ENCODE results near the gene PDE6A.
"Not testable (repeated sequence)": the region's sequence is repeated elsewhere in the genome, so short reads cannot be mapped to it uniquely, and the experiment has no call there.

PDE6A gene

DNA sequence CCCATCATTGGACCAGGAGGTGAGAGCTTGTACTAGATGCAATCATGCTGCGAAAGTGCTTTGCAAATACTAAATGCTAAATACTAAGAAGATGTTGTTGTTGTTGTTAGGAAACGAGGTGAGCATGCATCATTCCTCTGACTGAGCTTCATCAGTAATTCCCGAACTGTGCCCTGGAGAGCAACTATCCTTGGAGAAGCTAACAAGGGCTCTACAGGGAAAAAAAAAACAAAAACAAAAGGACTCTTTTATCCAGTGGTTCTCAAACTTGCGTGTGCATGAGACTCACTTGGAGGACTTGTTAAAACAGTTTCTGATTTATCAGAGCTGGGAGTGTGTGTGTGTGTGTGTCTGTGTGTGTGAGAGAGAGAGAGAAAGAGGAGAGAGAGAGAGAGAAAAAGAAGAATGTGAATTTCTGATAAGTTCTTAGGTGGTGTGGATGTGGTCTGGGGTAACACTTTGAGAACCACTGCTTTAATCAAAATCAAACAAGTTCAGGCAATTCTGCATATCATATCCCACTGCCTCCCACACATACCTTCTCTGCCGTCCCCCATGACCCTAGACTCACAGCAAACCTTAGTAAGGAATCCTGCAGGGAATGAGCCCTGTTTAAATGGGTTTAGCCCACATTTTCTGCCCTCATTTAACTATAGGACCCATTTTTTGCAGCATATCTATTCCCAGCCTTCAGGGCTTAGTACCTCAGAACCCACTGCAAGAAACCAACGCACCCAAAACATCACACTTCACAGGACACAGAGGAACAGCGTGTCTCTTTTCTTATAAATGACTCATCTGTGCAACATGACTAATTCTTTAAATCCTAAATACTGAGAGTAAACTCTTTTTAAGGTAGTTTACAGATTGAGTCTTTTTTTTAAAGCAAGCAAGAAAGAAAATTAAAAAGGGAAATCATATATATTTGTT is 48.9 kb downstream of the PDE6A start:
- peak; percentile 39 for DNase-seq (ENCODE audit: low spot score)
- peak; percentile 90 for FAIRE-seq

DNA sequence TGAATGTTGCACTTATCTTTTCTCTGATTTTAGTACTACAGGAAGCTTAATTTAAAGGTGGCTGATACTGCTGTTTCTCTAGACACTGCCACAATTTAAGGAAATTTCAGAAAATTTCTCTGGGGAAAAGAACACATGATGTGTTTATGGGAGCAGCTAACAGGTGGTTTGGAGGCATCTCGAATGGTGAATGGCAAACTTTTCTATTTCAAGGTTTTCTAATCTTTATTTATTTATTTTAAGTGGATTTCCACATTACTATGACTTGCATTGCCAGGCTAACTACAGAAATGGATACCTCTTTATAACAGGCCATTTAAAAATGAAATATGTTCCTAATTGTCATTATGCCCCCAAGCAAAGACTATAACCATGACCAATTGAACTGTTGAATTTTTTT is 50.4 kb downstream of the PDE6A start:
- FAIRE-seq (no peak), DNase-seq (ENCODE audit: low spot score) (no peak)

DNA sequence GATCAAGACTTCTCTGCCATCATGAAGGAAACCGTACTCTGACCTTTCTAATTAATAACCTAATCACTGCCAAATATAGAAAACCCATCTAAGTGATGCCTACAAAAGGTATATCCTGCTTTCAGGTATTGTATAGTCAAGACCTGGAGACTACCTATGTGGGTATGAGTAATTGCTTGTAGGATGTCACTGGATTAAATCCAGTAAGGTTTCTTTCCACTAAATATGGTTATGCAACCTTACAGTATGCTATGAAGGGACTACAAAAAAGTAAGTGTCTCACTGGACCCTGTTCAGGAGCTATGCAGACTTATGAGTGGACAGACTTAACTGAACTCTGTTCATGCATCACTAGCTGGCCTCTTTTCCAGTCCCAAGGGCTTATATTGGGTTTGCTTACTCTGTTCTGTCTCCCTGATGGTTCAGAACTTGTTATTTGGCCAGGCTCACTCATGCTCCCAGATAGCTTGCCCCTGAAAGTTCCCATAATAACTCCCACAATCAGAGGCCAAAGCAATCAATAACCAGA is 51.1 kb downstream of the PDE6A start:
- DNase-seq (ENCODE audit: low spot score), result no peak
- FAIRE-seq, result no peak

DNA sequence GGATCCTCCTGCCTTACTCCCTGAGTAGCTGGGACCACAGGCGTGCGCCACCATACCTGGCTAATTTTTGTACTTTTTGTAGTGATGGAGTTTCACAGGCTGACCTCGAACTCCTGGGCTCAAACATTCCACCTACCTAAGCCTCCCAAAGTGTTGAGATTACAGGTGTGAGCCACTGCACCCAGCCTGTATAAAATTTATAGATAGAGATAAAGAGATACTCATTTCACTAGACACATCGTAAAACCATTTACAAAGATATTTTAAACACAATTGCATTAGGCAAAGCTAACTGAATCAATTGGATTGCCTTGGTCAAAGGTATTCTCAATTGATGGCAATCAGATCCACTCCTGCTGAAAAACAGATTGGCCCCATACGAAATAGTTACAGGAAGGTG is 52.0 kb downstream of the PDE6A start:
- DNase-seq (ENCODE audit: low spot score) (no peak), FAIRE-seq (no peak)

DNA sequence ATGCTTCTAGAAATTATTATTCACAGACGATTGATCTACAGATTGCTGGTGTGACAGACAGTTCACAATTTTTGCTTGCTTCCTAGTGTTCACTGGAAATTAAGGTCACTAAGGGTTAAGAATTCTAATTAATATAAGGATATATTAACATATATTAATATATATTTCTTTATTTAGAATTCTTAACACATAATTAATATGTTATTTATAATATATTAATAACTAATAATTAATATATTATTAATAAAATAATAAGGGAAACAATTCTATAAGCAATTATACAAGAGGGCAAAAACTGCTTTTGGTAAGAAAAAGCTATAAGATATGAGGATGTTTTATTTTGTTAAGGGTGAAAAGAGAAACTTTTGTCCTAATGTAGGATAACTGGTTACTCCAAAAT is 56.3 kb downstream of the PDE6A start:
- no peak for FAIRE-seq
- no peak for DNase-seq (ENCODE audit: low spot score)

DNA sequence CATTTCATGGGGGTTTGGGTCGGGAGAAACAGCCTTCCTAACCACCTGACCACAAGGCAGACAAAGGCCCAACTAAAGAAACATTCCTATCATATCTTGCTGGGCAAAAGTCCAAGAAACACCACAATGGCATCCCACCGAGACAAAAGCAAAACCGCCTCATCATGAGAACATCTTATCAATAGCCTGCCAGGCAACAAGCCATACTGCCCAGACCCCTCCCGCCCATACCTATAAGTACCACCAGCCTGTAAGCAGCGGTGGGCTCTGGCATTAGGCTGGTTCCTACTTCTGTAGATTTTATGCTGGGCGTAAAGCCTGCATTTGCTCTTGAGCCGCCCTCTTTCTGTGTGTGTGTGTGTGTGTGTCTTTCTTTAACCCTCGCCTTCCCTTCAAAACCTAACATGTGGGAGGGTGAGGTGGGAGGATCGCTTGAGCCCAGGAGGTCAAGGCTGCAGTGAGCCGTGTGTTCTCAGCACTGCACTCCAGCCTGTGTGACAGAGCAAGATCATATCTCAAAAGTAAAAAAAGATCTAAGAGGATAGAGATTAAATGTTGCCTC is 56.9 kb downstream of the PDE6A start:
- DNase-seq (ENCODE audit: low spot score) (peak; percentile 96), FAIRE-seq (peak; percentile 92)

DNA sequence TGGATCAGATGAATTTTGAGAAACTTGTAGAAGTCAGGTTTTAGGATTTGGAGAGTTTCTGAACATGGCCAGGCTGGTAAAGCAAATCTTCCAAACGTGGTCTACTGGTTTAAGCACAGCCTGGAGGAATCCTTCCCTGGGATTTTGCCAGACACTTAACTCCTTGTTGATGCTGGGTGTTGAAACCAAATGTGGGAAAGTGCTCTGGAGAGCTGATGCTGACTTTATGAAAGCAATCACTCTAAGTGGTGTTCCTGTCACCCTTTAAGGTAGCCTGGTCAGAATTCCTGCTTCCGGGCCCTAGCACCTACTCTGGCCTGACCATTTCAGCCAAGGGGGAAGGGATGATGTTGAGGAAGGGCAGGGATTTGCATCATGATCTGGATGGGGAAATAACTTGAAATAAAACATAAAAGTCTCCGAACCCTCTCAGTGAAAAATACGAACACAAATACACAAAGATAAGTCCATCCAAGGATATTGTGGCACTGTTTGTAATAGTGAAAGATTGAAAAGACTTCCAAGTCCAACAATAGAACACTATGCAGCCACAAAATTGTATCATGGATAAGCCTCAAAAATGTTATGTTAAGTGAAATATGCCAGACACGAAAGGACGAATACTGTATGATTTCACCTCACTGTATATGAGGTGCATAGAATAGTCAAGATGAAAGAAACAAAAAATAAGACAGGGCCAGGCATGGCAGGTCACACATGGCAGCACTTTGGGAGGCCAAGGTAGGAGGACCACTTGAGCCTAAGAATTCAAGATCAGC is 57.7 kb downstream of the PDE6A start:
- FAIRE-seq, result no peak
- DNase-seq (ENCODE audit: low spot score), result peak; percentile 17

DNA sequence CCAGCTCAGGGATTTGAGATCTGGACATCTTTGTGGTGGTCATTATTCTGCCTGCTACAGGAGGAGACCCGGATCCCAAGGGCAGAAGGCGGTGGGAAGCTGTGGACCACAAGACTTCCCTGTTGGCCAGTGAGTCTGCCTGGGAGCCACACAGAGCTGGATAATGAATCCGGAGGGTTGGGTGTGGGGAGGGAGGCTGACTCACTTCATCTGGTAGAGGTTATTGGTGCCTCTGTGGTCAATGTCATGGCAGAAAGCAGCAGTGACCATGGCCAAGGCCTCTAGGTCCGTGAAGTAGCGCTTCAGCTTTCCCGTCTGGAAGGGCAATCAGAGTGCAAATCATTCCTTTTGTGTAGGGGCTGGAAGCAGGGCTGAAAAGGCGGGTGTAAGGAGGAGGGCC is 58.5 kb downstream of the PDE6A start:
- DNase-seq (ENCODE audit: low spot score) (peak; percentile 73), FAIRE-seq (peak; percentile 74)

DNA sequence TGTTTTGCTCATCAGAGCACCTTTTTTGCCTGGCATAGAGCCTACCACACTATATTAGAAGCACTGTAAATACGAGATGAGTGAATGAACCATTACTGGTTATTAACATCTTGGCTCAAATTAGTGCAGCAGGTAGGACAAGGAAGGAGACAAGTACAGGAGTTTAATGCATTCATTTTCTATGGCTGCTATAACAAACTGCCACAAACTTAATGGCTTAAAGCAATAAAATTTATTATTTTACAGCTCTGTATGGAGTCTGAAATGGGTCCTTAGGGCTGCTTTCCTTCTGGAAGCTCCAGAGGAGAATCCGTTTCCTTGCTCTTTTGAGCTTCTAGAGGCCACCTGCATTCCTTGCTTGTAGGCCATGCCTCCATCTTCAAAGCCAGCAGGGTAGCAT is 59.1 kb downstream of the PDE6A start:
- FAIRE-seq, result no peak

DNA sequence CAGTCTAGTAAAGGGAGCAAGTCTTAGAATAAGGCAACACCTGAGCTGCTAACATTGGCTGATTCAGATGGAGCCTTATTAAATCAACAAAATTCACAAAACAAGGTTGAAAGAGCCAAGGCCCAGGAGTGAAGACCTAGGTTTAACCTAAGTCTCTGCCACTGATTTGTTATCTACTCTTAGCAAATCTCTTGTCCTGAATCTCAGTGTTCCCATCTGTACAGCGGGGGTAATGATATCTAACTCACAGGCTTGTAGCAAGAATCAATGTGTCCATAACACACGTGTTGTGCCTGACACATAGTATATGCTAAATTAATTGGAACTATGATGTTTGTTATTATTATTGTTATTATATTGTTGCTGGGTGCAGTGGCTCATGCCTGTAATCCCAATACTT is 61.0 kb downstream of the PDE6A start:
- DNase-seq (ENCODE audit: low spot score) (no peak), FAIRE-seq (no peak)

More for the DNA sequence above, 59.1 kb downstream of the PDE6A start:
- DNase-seq (ENCODE audit: low spot score), result no peak

DNA sequence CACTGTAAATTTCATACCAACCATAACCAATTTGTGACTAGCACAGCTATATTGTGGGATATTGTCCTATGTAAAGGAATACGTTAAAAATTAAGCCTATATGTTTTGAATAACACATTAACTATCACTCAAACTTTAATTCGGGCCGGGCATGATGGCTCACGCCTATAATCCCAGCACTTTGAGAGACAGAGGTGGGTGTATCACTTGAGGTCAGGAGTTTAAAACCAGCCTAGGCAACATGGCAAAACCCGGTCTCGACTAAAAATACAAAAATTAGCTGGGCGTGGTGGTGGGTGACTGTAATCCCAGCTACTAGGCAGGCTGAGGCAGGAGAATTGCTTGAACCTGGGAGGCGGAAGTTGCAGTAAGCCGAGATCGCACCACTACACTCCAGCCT is 62.0 kb downstream of the PDE6A start:
- not testable (repeated sequence) for DNase-seq (ENCODE audit: low spot score); FAIRE-seq

DNA sequence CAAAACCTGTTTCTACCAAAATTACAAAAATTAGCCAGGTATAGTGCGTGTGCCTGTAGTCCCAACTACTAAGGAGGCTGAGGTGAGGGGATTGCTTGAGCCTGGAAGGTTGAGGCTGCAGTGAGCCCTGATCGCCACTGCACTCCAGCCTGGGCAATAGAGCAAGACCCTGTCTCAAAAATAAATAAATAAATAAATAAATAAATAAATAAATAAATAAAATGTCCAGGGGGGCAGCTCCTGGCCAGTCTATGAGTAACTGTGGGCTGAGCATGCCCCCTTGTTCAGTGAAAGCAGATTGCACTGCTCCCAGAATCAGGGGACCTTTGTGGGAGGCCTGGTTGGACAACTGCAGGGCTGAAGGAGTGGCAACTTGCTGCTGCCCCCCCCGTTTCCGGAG is 62.7 kb downstream of the PDE6A start:
- no peak for DNase-seq (ENCODE audit: low spot score)
- no peak for FAIRE-seq

DNA sequence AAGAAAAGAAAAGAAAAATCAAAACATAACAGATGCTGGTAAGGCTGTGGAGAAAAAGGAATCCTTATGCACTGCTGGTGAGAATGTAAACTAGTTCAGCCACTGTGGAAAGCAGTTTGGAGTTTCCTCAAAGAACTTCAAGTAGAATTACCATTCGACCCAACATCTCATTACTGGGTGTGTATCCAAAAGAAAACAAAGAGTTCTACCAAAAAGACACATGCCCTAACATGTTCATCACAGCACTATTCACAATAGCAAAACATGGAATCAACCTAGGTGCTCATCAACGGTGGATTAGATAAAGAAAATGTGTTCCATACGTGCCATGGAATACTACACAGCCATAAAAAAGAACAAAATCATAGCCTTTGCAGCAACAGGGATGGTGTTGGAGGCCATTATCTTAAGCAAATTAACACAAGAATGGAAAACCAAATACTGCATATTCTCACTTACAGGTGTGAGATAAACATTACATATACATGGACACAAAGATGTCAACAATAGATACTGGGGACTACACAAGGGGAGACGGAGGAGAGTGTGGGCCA is 63.4 kb downstream of the PDE6A start:
- FAIRE-seq, result no peak
- DNase-seq (ENCODE audit: low spot score), result no peak

DNA sequence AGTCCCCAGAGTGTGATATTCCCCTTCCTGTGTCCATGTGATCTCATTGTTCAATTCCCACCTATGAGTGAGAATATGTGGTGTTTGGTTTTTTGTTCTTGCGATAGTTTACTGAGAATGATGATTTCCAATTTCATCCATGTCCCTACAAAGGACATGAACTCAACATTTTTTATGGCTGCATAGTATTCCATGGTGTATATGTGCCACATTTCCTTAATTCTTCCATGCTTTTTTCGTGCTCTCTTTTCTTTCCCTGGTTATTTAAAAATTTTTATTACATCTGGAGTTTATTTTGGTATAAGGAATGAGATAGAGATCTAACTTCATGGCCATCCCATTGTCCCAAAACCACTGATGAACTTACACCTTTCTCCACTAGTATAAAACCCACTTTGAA is 65.0 kb downstream of the PDE6A start:
- not testable (repeated sequence) for DNase-seq (ENCODE audit: low spot score); FAIRE-seq

DNA sequence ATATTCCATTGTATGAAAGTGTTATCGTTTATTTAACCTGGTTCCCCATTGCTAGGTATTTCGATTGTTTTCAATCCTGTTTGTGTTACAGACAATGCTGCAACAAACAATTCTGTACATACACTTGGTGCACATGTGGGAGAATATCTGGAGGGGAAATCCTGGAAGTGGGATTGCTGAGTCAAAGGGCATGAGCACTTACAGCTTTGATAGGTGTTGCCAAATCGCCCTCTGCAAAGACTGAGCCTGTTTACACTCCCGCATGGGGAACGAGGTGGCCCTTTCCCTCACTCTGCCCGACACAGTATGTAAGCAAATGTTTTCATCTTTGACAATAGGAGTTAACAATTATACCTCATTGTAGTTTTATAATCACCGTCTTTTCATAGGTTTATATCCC is 66.2 kb downstream of the PDE6A start:
- no peak for FAIRE-seq
- DNase-seq (ENCODE audit: low spot score), result no peak

DNA sequence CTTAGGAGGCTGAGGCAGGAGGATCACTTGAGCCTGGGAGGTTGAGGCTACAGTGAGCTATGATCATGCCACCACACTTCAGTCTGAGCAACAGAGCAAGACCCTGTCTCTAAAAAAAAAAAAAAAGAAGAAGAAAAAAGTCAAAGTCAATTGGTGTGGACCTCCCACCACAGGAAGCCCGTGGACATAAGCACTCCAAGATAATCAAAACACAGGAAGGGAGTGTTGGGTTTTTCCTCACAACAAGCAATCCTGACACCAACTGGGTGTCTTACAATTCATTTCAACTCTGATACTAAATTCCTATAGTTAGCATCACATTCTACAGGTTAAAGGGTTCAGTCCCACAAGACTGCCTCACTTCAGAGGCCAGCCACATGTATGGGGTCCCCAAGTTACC is 70.7 kb downstream of the PDE6A start:
- DNase-seq (ENCODE audit: low spot score), result no peak
- no peak for FAIRE-seq

DNA sequence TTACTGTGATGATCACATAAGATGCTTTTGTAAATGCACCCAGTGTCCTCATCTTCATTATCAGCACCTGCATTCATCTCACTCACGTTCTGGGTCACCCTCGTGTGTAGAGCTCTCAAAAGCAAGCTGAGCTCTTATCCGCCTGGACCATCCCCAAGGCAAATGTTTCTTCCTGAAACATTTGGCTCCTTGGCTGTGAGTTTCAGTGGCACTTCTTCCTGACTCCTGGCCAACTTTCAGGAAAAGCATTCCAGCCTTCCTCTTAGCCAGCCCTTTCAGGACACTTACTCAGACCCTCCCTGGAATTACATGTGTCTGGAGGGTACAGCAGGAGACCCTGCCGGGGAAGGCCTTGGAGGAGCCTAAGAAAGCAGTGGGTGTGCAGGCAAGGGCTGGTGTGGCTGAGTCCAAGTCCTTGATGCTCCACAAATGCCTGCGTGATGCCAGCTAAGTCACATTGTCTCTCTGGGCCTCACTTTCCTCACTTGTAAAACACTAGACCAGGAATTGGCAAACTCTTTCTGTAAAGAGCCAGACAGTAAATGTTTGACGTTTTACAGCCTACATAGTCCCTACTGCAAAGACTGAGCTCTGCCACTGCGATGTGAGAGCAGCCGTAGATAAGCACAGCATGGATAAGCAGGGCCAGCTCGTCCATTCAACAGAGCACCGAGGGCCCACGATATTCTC is 72.1 kb downstream of the PDE6A start:
- no peak for FAIRE-seq

DNA sequence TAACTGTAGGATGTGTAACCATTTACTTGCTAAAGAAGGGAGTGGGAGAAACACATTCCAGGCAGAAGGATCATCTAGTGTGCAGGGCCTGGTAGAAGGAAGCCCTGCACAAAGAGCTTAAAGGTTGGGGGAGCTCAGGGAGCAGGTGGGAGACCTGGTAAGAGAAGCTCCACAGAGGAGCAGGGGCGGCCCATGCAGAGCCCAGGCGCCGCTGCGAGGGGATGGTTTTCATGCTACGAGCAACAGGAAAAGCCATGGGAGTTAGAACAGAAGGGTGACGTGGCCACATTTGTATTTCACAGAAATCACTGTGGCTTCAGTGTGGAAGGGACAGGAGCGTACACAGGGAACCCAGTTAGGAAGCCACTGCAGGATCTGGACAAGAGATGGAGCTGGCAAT is 73.1 kb downstream of the PDE6A start:
- no peak for FAIRE-seq
- no peak for DNase-seq (ENCODE audit: low spot score)

More for the DNA sequence above, 72.1 kb downstream of the PDE6A start:
- DNase-seq (ENCODE audit: low spot score), result no peak

DNA sequence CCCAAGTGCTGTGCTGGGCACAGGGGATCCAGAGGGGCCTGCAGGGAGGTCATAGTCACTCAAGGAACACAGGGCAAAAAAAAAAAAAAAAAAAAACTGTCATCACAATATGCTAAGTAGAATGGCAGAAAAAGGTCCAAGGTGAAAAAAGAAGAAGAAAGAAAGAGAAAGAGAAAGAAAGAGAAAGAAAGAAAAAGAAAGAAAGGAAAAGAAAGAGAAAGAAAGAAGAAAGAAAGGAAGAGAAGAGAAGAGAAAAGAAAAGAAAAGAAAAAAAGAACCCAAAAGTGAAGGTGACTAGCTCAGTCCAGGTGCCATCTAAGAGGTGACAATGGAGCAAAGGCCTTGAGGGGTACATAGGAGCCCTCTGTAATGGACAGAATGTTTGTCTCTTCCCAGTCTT is 73.9 kb downstream of the PDE6A start:
- FAIRE-seq, result no peak

DNA sequence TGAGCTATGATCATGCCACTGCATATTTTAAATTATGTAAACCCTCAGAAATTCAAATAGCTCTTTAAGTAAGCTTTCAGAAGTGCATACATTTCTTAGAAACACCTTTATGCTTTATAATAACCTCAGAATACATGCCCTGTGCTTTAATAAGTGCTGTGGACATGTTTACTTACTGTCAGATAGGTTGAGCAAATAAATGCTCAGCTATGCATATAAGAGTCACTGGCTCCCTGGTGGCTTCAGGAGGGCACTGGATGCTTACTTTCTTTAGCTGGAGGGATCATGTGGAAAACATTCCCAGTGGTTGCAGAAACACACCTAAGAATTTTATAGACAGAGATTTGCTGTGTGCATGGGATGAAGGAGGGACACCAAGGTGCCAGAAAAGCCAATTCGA is 74.4 kb downstream of the PDE6A start:
- DNase-seq (ENCODE audit: low spot score), result no peak
- no peak for FAIRE-seq

More for the DNA sequence above, 73.9 kb downstream of the PDE6A start:
- DNase-seq (ENCODE audit: low spot score), result no peak

DNA sequence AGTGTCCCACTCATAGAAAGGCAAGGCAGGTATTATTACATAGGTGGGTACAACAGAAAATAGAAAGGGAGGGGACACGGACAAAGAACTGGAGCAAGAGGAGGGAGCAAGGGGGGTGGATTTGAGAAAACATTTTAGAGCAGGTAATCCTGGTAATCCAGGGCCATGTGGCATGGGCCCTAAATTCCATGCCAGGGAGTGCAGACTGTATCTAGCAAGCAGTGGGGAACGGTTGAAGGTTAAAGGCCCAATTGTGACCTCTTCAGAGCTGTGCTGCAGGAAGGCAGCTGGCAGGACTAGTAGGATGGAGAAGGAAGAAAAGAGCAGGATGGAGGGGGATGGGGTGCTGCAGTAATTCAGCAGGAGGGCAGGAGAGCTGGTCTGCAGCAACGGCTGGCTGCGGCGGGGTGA is 75.2 kb downstream of the PDE6A start:
- DNase-seq (ENCODE audit: low spot score) (no peak), FAIRE-seq (no peak)
